ENCODE measurements around the gene LAD1. TPM values are rescaled to one million over a fixed set of nuclear protein-coding genes. Genes with fewer than 3 reads are reported as not detected.

LAD1 gene
- total RNA-seq, 1 donor from 2014 or later: not detected

Other genes starting within 250 kb of the LAD1 start
- gene TMEM9, start 244.8 kb downstream of the LAD1 start, total RNA-seq: 12.2 and 16.4 TPM in 2 replicates
- not detected in 2 replicates for gene IGFN1, start 208.5 kb downstream of the LAD1 start, total RNA-seq
- not detected in 2 replicates for gene PKP1, start 115.8 kb downstream of the LAD1 start, total RNA-seq
- not detected in 2 replicates for gene TNNT2, start 21.6 kb downstream of the LAD1 start, total RNA-seq
- gene TNNI1, start 22.4 kb upstream of the LAD1 start, total RNA-seq: not detected in 2 replicates
- gene PHLDA3, start 69.9 kb upstream of the LAD1 start, total RNA-seq: 16.1 and 16.6 TPM in 2 replicates
- 77.1 and 83.6 TPM in 2 replicates for gene CSRP1, start 107.8 kb upstream of the LAD1 start, total RNA-seq
- 1.8 and 2.3 TPM in 2 replicates for gene NAV1, start 139.8 kb upstream of the LAD1 start, total RNA-seq

Measured in T-helper 2 cell treated with Interferon-gamma antibody and Interleukin-4, amounts not matched to agents 100 ng/mL and 5 ng/mL, for 36 hours (primary cell).